Mesothelial cell of epicardium (in vitro differentiated cells): ENCODE measurements around the gene SRPK2. TPM values are rescaled to one million over a fixed set of nuclear protein-coding genes. Genes with fewer than 3 reads are reported as not detected.

Experiments
- DNase-seq, 2 experiments: peaks; one replicate each; pipeline ENCODE4 v3.0.0; 2021; ENCODE audit warnings: low spot score in 2 of 2; ENCODE audit not compliant: unreplicated experiment in 2 of 2
- H3K27ac Mint-ChIP-seq: 2 replicates; pipeline ENCODE4 v1.8.0; 2021; ENCODE audit warnings: mixed read lengths
- H3K27me3 Mint-ChIP-seq: 2 replicates; pipeline ENCODE4 v1.8.0; 2021; ENCODE audit warnings: low read depth, mixed read lengths
- H3K36me3 Mint-ChIP-seq: 2 replicates; pipeline ENCODE4 v1.8.0; 2021; ENCODE audit warnings: mixed read lengths
- H3K4me1 Mint-ChIP-seq: 2 replicates; pipeline ENCODE4 v1.8.0; 2021; ENCODE audit warnings: mixed read lengths
- H3K4me3 Mint-ChIP-seq: 2 replicates; pipeline ENCODE4 v1.8.0; 2021; ENCODE audit warnings: mild to moderate bottlenecking, moderate library complexity, mixed read lengths
- H3K9me3 Mint-ChIP-seq: 2 replicates; pipeline ENCODE4 v1.8.0; 2021; ENCODE audit warnings: mixed read lengths
- CTCF ChIP-seq: fragments of 200-600 bp; sonication (generic); IDR thresholded peaks from one replicate; pipeline ENCODE4 v1.5.0; 2021; ENCODE audit warnings: antibody characterized with exemption; ENCODE audit not compliant: unreplicated experiment
- total RNA-seq: library from RNA; stranded (reverse); gene quantifications from 3 replicates; pipeline ENCODE4 v1.2.1, GENCODE V29; 2021

The SRPK2 gene
- total RNA-seq, 1 donor from 2014 or later, result 51.4 TPM

- H3K4me3 Mint-ChIP-seq, result no peak overlapping the region
These were observed 171.9 kb downstream of the SRPK2 start for GRCh38 chr7:105216786-105217185.

GRCh38 chr7:105215821-105216220, 172.9 kb downstream of the SRPK2 start:
- Mint-ChIP-seq H3K36me3 (peaks cover 8% of the 10 kb centered on the region), H3K27ac (no peak overlapping the region), H3K4me1 (peaks cover 6% of the 10 kb centered on the region), H3K27me3 (no peaks in the 10 kb centered on the region), H3K4me3 (no peak overlapping the region), H3K9me3 (peaks cover 17% of the 10 kb centered on the region)
- DNase-seq, result no peak
- TF ChIP-seq CTCF, result no peak

More at GRCh38 chr7:105216786-105217185, 171.9 kb downstream of the SRPK2 start:
- peaks cover 8% of the 10 kb centered on the region for H3K36me3 Mint-ChIP-seq
- peaks cover 6% of the 10 kb centered on the region for H3K4me1 Mint-ChIP-seq
- H3K9me3 Mint-ChIP-seq, result peaks cover 10% of the 10 kb centered on the region
- no peak for TF ChIP-seq CTCF
- H3K27me3 Mint-ChIP-seq, result no peaks in the 10 kb centered on the region
- H3K27ac Mint-ChIP-seq, result no peak overlapping the region
- DNase-seq, result no peak

GRCh38 chr7:105215182-105215581, 173.5 kb downstream of the SRPK2 start:
- Mint-ChIP-seq H3K27ac (no peak overlapping the region), H3K36me3 (peaks cover 8% of the 10 kb centered on the region), H3K4me3 (no peak overlapping the region), H3K9me3 (peaks cover 17% of the 10 kb centered on the region), H3K4me1 (peaks cover 6% of the 10 kb centered on the region), H3K27me3 (no peaks in the 10 kb centered on the region)
- no peak for TF ChIP-seq CTCF
- no peak for DNase-seq

- peaks cover 8% of the 10 kb centered on the region for H3K36me3 Mint-ChIP-seq
- peaks cover 17% of the 10 kb centered on the region for H3K9me3 Mint-ChIP-seq
- peaks cover 6% of the 10 kb centered on the region for H3K4me1 Mint-ChIP-seq
- TF ChIP-seq CTCF, result no peak
- no peak for DNase-seq
- no peaks in the 10 kb centered on the region for H3K27me3 Mint-ChIP-seq
- no peak overlapping the region for H3K27ac Mint-ChIP-seq
- no peak overlapping the region for H3K4me3 Mint-ChIP-seq
These were observed 175.1 kb downstream of the SRPK2 start for GRCh38 chr7:105213611-105214010.

DNA sequence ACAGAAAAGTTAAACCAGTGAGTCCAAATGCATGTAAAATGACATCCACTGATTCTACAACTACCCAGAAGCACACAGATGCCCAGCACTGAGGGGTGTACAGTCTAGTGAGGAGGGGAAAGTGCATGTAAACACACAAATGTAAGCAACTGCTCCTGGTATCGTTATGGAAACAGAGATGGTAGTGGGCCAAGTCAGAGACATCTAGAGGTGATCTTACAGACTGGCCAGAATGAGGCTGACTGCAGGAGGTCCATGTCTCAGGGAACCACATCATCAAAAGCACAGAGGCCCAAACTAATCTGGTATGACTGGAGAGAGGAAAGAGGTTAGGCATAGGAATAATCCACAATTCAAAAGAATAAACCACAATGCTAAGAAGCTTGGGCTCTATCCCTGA, 176.5 kb downstream of the SRPK2 start:
- H3K27ac Mint-ChIP-seq, result no peak overlapping the region
- H3K27me3 Mint-ChIP-seq, result no peaks in the 10 kb centered on the region
- DNase-seq, result no peak
- H3K4me1 Mint-ChIP-seq, result no peaks in the 10 kb centered on the region
- no peak for TF ChIP-seq CTCF
- H3K36me3 Mint-ChIP-seq, result peaks cover 8% of the 10 kb centered on the region
- no peak overlapping the region for H3K4me3 Mint-ChIP-seq
- peaks cover 22% of the 10 kb centered on the region for H3K9me3 Mint-ChIP-seq

DNA sequence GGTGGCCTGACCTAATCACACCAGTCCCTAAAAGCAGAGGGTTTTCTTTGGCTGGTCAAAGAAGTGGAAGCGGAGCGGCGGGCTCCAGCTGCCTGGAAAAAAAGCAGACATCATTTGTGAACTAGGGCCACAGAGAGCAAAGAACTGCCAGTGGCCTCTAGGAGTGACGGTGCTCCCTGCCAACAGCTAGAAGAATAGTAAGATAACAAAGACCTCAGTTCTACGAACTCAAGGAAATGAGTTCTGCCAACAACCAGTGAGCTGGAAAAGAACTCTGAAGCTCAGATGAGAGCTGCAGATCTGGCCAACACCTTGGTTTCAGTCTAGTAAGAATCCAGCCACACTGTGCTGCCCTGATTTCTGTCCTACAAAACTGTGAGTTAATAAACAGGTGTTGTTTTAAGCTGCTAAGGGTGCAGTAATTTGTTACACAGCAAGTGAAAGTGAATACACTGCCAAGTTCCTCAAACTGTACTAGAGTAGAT, 178.0 kb downstream of the SRPK2 start:
- H3K9me3 Mint-ChIP-seq, result peaks cover 22% of the 10 kb centered on the region
- TF ChIP-seq CTCF, result no peak
- H3K4me3 Mint-ChIP-seq, result no peak overlapping the region
- DNase-seq, result no peak
- no peaks in the 10 kb centered on the region for H3K4me1 Mint-ChIP-seq
- H3K27ac Mint-ChIP-seq, result no peak overlapping the region
- peaks cover 8% of the 10 kb centered on the region for H3K36me3 Mint-ChIP-seq
- H3K27me3 Mint-ChIP-seq, result no peaks in the 10 kb centered on the region
